HEK293 (cell line): Measurements from ENCODE around the gene RGSL1.

ENCODE experiments used
- CTCF ChIA-PET: fragments of 350-600 bp; formaldehyde crosslinking; extraction: SDS; loops from one replicate; lab custom pipeline; 2021; ENCODE audit warnings: antibody characterized with exemption; lab: Yijun Ruan, JAX
- POLR2A ChIA-PET: fragments of 300-600 bp; formaldehyde crosslinking; extraction: SDS; loops from one replicate; lab custom pipeline; 2020; ENCODE audit warnings: antibody characterized with exemption, inconsistent platforms; lab: Yijun Ruan, JAX
- H3K27ac ChIP-seq: fragments of 200-500 bp; sonication (Bioruptor generic); 2 replicates; pipeline ENCODE4 v1.5.1; 2014; ENCODE audit warnings: low read depth, low read length, control low read depth, inconsistent platforms; ENCODE audit errors: extremely low read depth
- H3K36me3 ChIP-seq, 2 experiments: fragments of 200-500 bp in 1 of 2; sonication (Bioruptor generic) in 1 of 2; 1 replicate in 1 of 2; 2 replicates in 1 of 2; pipeline ENCODE4 v1.5.1; 2014 to 2017; ENCODE audit warnings: inconsistent platforms in 2 of 2, low read length in 2 of 2; ENCODE audit not compliant: control insufficient read depth in 2 of 2, insufficient read depth in 1 of 2
- H3K4me1 ChIP-seq: fragments of 200-500 bp; sonication (Bioruptor generic); 2 replicates; pipeline ENCODE4 v1.5.1; 2014; ENCODE audit warnings: mild to moderate bottlenecking, low read length, inconsistent platforms; ENCODE audit not compliant: control insufficient read depth, insufficient read depth
- H3K4me3 ChIP-seq: 2 replicates; pipeline ENCODE4 v1.5.1; 2011; ENCODE audit warnings: low read depth, mild to moderate bottlenecking, control low read depth, low read length, moderate library complexity
- H3K9me3 ChIP-seq: fragments of 200-500 bp; sonication (Bioruptor generic); 2 replicates; pipeline ENCODE4 v1.5.1; 2014; ENCODE audit warnings: low read depth, low read length, inconsistent platforms; ENCODE audit not compliant: control insufficient read depth, insufficient read depth
- CTCF ChIP-seq: fragments of 450-650 bp; formaldehyde crosslinking; IDR thresholded peaks from 2 replicates; pipeline ENCODE4 v1.5.1; 2016; ENCODE audit warnings: missing biosample characterization, missing genetic modification characterization
- GFI1B ChIP-seq: fragments of 450-650 bp; formaldehyde crosslinking; IDR thresholded peaks from 2 replicates; pipeline ENCODE4 v1.5.1; 2016; ENCODE audit warnings: missing biosample characterization, missing genetic modification characterization
- HOXD13 ChIP-seq: sonication (generic); formaldehyde crosslinking; IDR thresholded peaks from 2 replicates; pipeline ENCODE4 v1.8.0; 2022; ENCODE audit warnings: missing genetic modification reagents, borderline replicate concordance
- MYNN ChIP-seq: fragments of 450-650 bp; formaldehyde crosslinking; IDR thresholded peaks from 2 replicates; pipeline ENCODE4 v1.5.1; 2016; ENCODE audit warnings: missing biosample characterization, missing genetic modification characterization, borderline replicate concordance
- MZF1 ChIP-seq: fragments of 450-650 bp; formaldehyde crosslinking; IDR thresholded peaks from 2 replicates; pipeline ENCODE4 v1.5.1; 2017; ENCODE audit warnings: missing biosample characterization, missing genetic modification characterization, borderline replicate concordance
- ZBTB17 ChIP-seq: fragments of 450-650 bp; formaldehyde crosslinking; IDR thresholded peaks from 2 replicates; pipeline ENCODE4 v1.5.1; 2016; ENCODE audit warnings: missing biosample characterization, missing genetic modification characterization
- ZEB2 ChIP-seq: fragments of 450-650 bp; formaldehyde crosslinking; IDR thresholded peaks from 2 replicates; pipeline ENCODE4 v1.5.1; 2016; ENCODE audit warnings: missing biosample characterization, missing genetic modification characterization
- ZFP37 ChIP-seq: fragments of 450-650 bp; formaldehyde crosslinking; IDR thresholded peaks from 2 replicates; pipeline ENCODE4 v1.5.1; 2016; ENCODE audit warnings: missing biosample characterization, missing genetic modification characterization
- ZNF16 ChIP-seq: fragments of 450-650 bp; formaldehyde crosslinking; IDR thresholded peaks from 2 replicates; pipeline ENCODE4 v1.5.1; 2016; ENCODE audit warnings: low read depth, missing biosample characterization, missing genetic modification characterization
- ZNF184 ChIP-seq: fragments of 450-650 bp; IDR thresholded peaks from 2 replicates; pipeline ENCODE4 v1.5.1; 2018; ENCODE audit warnings: missing biosample characterization, mild to moderate bottlenecking, missing genetic modification characterization
- ZNF2 ChIP-seq: fragments of 450-650 bp; formaldehyde crosslinking; IDR thresholded peaks from 2 replicates; pipeline ENCODE4 v1.5.1; 2016; ENCODE audit warnings: missing biosample characterization, missing genetic modification characterization
- ZNF266 ChIP-seq: fragments of 450-650 bp; formaldehyde crosslinking; IDR thresholded peaks from 2 replicates; pipeline ENCODE4 v1.5.1; 2016; ENCODE audit warnings: missing biosample characterization, missing genetic modification characterization, low read depth
- ZNF335 ChIP-seq: fragments of 450-650 bp; formaldehyde crosslinking; conservative IDR thresholded peaks from 2 replicates; pipeline ENCODE4 v1.5.1; 2016; ENCODE audit warnings: missing biosample characterization, missing genetic modification characterization
- ZNF362 ChIP-seq: fragments of 450-650 bp; formaldehyde crosslinking; IDR thresholded peaks from 2 replicates; pipeline ENCODE4 v1.5.1; 2016; ENCODE audit warnings: missing biosample characterization, missing genetic modification characterization
- ZNF473 ChIP-seq: fragments of 450-650 bp; formaldehyde crosslinking; IDR thresholded peaks from 2 replicates; pipeline ENCODE4 v1.5.1; 2017; ENCODE audit warnings: missing biosample characterization, missing genetic modification characterization
- ZNF510 ChIP-seq: fragments of 450-650 bp; formaldehyde crosslinking; IDR thresholded peaks from 2 replicates; pipeline ENCODE4 v1.5.1; 2018; ENCODE audit warnings: mild to moderate bottlenecking, missing genetic modification characterization, missing biosample characterization; ENCODE audit not compliant: insufficient replicate concordance
- ZNF561 ChIP-seq: fragments of 450-650 bp; IDR thresholded peaks from 2 replicates; pipeline ENCODE4 v1.5.1; 2018; ENCODE audit warnings: missing biosample characterization, missing genetic modification characterization, borderline replicate concordance
- ZNF626 ChIP-seq: fragments of 450-650 bp; sonication (Bioruptor Pico); formaldehyde crosslinking; IDR thresholded peaks from 2 replicates; pipeline ENCODE4 v1.5.1; 2018; ENCODE audit warnings: missing biosample characterization, missing genetic modification characterization, inconsistent platforms
- ZNF629 ChIP-seq: fragments of 450-650 bp; formaldehyde crosslinking; IDR thresholded peaks from 2 replicates; pipeline ENCODE4 v1.5.1; 2017; ENCODE audit warnings: missing biosample characterization, missing genetic modification characterization
- ZNF654 ChIP-seq: fragments of 450-650 bp; formaldehyde crosslinking; IDR thresholded peaks from 2 replicates; pipeline ENCODE4 v1.5.1; 2016; ENCODE audit warnings: low read depth, missing biosample characterization, missing genetic modification characterization
- ZNF660 ChIP-seq: fragments of 450-650 bp; IDR thresholded peaks from 2 replicates; pipeline ENCODE4 v1.5.1; 2018; ENCODE audit warnings: missing biosample characterization, mild to moderate bottlenecking, missing genetic modification characterization
- ZNF692 ChIP-seq: fragments of 450-650 bp; formaldehyde crosslinking; IDR thresholded peaks from 2 replicates; pipeline ENCODE4 v1.5.1; 2016; ENCODE audit warnings: missing biosample characterization, missing genetic modification characterization
- TF ChIP-seq, protein P1 (sequence below): fragments of 450-650 bp; formaldehyde crosslinking; IDR thresholded peaks from 2 replicates; pipeline ENCODE4 v1.5.1; 2016; ENCODE audit warnings: missing biosample characterization, missing genetic modification characterization

RGSL1 gene

DNA sequence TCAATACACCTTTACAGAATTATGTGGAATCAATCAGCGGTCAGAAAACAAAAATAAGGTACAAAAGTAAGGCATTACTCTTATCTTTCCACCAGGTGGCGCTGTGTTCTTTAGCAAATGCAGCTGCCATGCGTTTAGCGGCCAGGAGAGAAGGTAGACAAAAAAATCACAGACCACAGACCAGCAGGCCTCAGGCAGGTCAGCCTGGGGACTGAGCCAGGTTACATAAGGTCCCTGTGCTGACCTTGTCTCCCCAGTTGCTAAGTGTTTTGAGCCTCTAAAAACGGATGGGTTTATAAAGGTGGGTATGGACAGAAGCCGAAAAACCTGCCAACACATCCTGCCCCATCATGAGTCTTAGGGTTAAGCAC lies 151.5 kb downstream of the RGSL1 start:
- peak; percentile 89 for TF ChIP-seq CTCF (tag by site-specific recombination)
- no peak for TF ChIP-seq ZNF266 (tag by site-specific recombination)
- 0 out of 2 replicates have a peak, but pooled peaks have one; percentile 31 for TF ChIP-seq ZNF692
- peak; percentile 45; the same call in 1 of the 2 replicates for TF ChIP-seq GFI1B (tag by site-specific recombination)
- TF ChIP-seq ZNF2 (tag by site-specific recombination), result peak; percentile 93
- no peak for TF ChIP-seq HOXD13 (CRISPR knock-in tag)
- TF ChIP-seq ZNF626, result no peak
- TF ChIP-seq ZNF510 (tag by site-specific recombination), result no peak
- peak; percentile 92 for TF ChIP-seq ZNF654
- 0 out of 2 replicates have a peak, but pooled peaks have one; percentile 45 for TF ChIP-seq ZNF561 (tag by site-specific recombination)
- no peak for TF ChIP-seq MYNN (tag by site-specific recombination)
- no peak for TF ChIP-seq ZNF629 (tag by site-specific recombination)
- TF ChIP-seq ZNF335 (tag by site-specific recombination), result peak; percentile 42; the same call in 1 of the 2 replicates
- TF ChIP-seq, protein P1, sequence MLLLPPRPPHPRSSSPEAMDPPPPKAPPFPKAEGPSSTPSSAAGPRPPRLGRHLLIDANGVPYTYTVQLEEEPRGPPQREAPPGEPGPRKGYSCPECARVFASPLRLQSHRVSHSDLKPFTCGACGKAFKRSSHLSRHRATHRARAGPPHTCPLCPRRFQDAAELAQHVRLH (tag by site-specific recombination), result 0 out of 2 replicates have a peak, but pooled peaks have one; percentile 10
- TF ChIP-seq ZNF184 (tag by site-specific recombination), result 0 out of 2 replicates have a peak, but pooled peaks have one; percentile 27
- TF ChIP-seq ZFP37 (tag by site-specific recombination), result peak; percentile 75; the same call in 1 of the 2 replicates
- no peak for TF ChIP-seq ZNF16 (tag by site-specific recombination)
- 0 out of 2 replicates have a peak, but pooled peaks have one; percentile 45 for TF ChIP-seq ZBTB17 (tag by site-specific recombination)
- TF ChIP-seq ZEB2 (tag by site-specific recombination), result peak; percentile 52; the same call in 1 of the 2 replicates
- TF ChIP-seq ZNF473 (tag by site-specific recombination), result no peak
- 0 out of 2 replicates have a peak, but pooled peaks have one; percentile 52 for TF ChIP-seq ZNF362 (tag by site-specific recombination)
- TF ChIP-seq MZF1 (tag by site-specific recombination), result 0 out of 2 replicates have a peak, but pooled peaks have one; percentile 33
- TF ChIP-seq ZNF660 (tag by site-specific recombination), result peak; percentile 88
- Histone ChIP-seq H3K9me3 (no peaks in the 10 kb centered on the region), H3K36me3 (peaks cover 17 to 46% of the 10 kb centered on the region in 2 experiments; a peak in 2 of 3 replicates), H3K4me1 (peaks cover 4% of the 10 kb centered on the region; the same call in 1 of the 2 replicates), H3K4me3 (no peak overlapping the region), H3K27ac (no peak overlapping the region)
- CTCF ChIA-PET, result interaction anchor here (0.7 to 15.6 kb wide), 28 partner anchors 8 to 744 kb away, joined by 3 to 668 read pairs (median 4); partner anchors contain the start of gene NPL
- POLR2A ChIA-PET, result no interaction called here
